Thyroid gland (tissue), 4 donors: ENCODE results near the gene EDC3. TPM values are rescaled to one million over a fixed set of nuclear protein-coding genes. Genes with fewer than 3 reads are reported as not detected.
A peak's percentile ranks its signal among the peaks of the same experiment; 100 is the strongest.
"Not testable (repeated sequence)": the region's sequence is repeated elsewhere in the genome, so short reads cannot be mapped to it uniquely, and the experiment has no call there.

Experiments used
- DNase-seq, 2 donors: peaks; one replicate each; pipeline ENCODE4 v3.0.0-alpha.2; 2019
- H3K27ac ChIP-seq, 3 donors: fragments of 200-600 bp; sonication (generic); 1 replicate in 2 of 3; 2 replicates in 1 of 3; pipeline ENCODE4 v1.5.1; 2016 to 2019; ENCODE audit warnings: mild to moderate bottlenecking in 1 of 3, moderate library complexity in 1 of 3
- H3K27me3 ChIP-seq: fragments of 200-600 bp; sonication (generic); one replicate; pipeline ENCODE4 v1.5.1; 2019
- H3K36me3 ChIP-seq, 2 donors: fragments of 200-600 bp; sonication (generic); one replicate each; pipeline ENCODE4 v1.5.1; 2016 to 2019
- H3K4me1 ChIP-seq, 2 donors: fragments of 200-600 bp; sonication (generic); one replicate each; pipeline ENCODE4 v1.5.1; 2017 to 2019
- H3K4me3 ChIP-seq, 3 donors: fragments of 200-600 bp; sonication (generic); replicated peaks in 1 of 3; 1 replicate in 2 of 3; 2 replicates in 1 of 3; pipeline ENCODE4 v1.5.1; 2016; ENCODE audit warnings: mild to moderate bottlenecking in 1 of 3
- H3K9me3 ChIP-seq: fragments of 200-600 bp; sonication (generic); one replicate; pipeline ENCODE4 v1.5.1; 2017
- CTCF ChIP-seq, 6 experiments: fragments of 200-600 bp in 3 of 6; fragments of 450-650 bp in 3 of 6; sonication (generic) in 3 of 6; IDR thresholded peaks; one replicate each; pipeline ENCODE4 v1.5.1; 2016 to 2019; ENCODE audit warnings: antibody characterized with exemption in 6 of 6, mild to moderate bottlenecking in 2 of 6, inconsistent platforms in 1 of 6, moderate library complexity in 1 of 6
- POLR2A ChIP-seq, 2 donors: fragments of 450-650 bp; IDR thresholded peaks; one replicate each; pipeline ENCODE4 v1.6.1; 2017; ENCODE audit warnings: antibody characterized with exemption in 2 of 2, mild to moderate bottlenecking in 2 of 2, moderate library complexity in 1 of 2
- WGBS, 2 donors: methylation state at CpG; one replicate each; pipeline ENCODE4 v1.1.5; 2017; 5-methylcytosine and 5-hydroxymethylcytosine counted together
- intact Hi-C: fragments of 100-400 bp; cut with DNase I; formaldehyde crosslinking; loops from one replicate; pipeline ENCODE4 v1.15.1; 2023
- total RNA-seq, 4 donors: library from RNA; depleted of rRNA; stranded (reverse); fragments of >200 nt; gene quantifications; one replicate each; pipeline ENCODE4 v1.2.3, GENCODE V29; 2016

The EDC3 gene
- 10 to 100 TPM; 16.3 to 64.7 (median 25.7) TPM for total RNA-seq

- Histone ChIP-seq H3K9me3 (no peaks in the 10 kb centered on the region), H3K4me3 (peak within 1 kb of the TSS; percentile 54 to 95 (median 72)), H3K4me1 (peaks cover 14 to 19% of the 10 kb centered on the region in 2 donors), H3K36me3 (no peaks in the 10 kb centered on the region), H3K27me3 (no peaks in the 10 kb centered on the region), H3K27ac (peak within 1 kb of the TSS; percentile 28 to 88 (median 72))
- intact Hi-C loops: loop anchor here (2.0 kb wide), 1 partner anchor 73 kb away; no protein-coding TSS in a partner anchor
- TF ChIP-seq CTCF (IDR thresholded peaks at IDR 0.05): no peak
- TF ChIP-seq POLR2A (IDR thresholded peaks at IDR 0.05): peak in 1 of 2 donors; percentile 61
- DNase-seq: peak; percentile 90 to 93
- 0 to 1% methylated on average over 28 to 42 of the region's 46 CpGs for WGBS, 2 donors
Observed at GRCh38 chr15:74695597-74696397, at the start of gene EDC3. Gene EDC3 (minus strand): TSS chr15:74696024. CDS start chr15:74675124, 20,900 bp downstream.

GRCh38 chr15:74742422-74742821 lies 46.6 kb upstream of the EDC3 start:
- Histone ChIP-seq H3K27ac (no peak overlapping the region), H3K4me3 (no peak overlapping the region), H3K9me3 (no peaks in the 10 kb centered on the region), H3K27me3 (no peaks in the 10 kb centered on the region), H3K36me3 (no peaks in the 10 kb centered on the region), H3K4me1 (no peaks in the 10 kb centered on the region)
- TF ChIP-seq CTCF (IDR thresholded peaks at IDR 0.05): no peak
- no peak for TF ChIP-seq POLR2A (IDR thresholded peaks at IDR 0.05)
- WGBS, 2 donors: 87 to 98% methylated on average over 5 of the region's 5 CpGs
- intact Hi-C loops: no loop called here
- no peak for DNase-seq

- H3K27ac ChIP-seq, H3K4me3 ChIP-seq, H3K4me1 ChIP-seq, H3K27me3 ChIP-seq, H3K9me3 ChIP-seq, H3K36me3 ChIP-seq, DNase-seq, intact Hi-C loops: not testable (repeated sequence)
- 75 to 79% methylated on average over 5 of the region's 5 CpGs for WGBS, 2 donors
Observed at GRCh38 chr15:74738239-74738638, 42.4 kb upstream of the EDC3 start.

- TF ChIP-seq CTCF (IDR thresholded peaks at IDR 0.05) (no peak), POLR2A (IDR thresholded peaks at IDR 0.05) (no peak)
- Histone ChIP-seq H3K4me1 (no peaks in the 10 kb centered on the region), H3K36me3 (no peaks in the 10 kb centered on the region), H3K27me3 (no peaks in the 10 kb centered on the region), H3K9me3 (no peaks in the 10 kb centered on the region), H3K27ac (no peak overlapping the region), H3K4me3 (no peak overlapping the region)
- DNase-seq: no peak
- WGBS, 2 donors: 90 to 95% methylated on average over 3 of the region's 3 CpGs
- intact Hi-C loops: no loop called here
Observed at GRCh38 chr15:74735305-74735704, 39.5 kb upstream of the EDC3 start.

GRCh38 chr15:74733269-74733668 lies 37.4 kb upstream of the EDC3 start:
- 89 to 97% methylated on average over 3 of the region's 3 CpGs for WGBS, 2 donors
- DNase-seq: no peak

More at GRCh38 chr15:74733269-74733668, 37.4 kb upstream of the EDC3 start:
- Histone ChIP-seq H3K4me3 (no peak overlapping the region), H3K36me3 (no peaks in the 10 kb centered on the region), H3K27ac (no peak overlapping the region), H3K9me3 (no peaks in the 10 kb centered on the region), H3K4me1 (no peaks in the 10 kb centered on the region), H3K27me3 (no peaks in the 10 kb centered on the region)
- intact Hi-C loops: no loop called here
- TF ChIP-seq CTCF (IDR thresholded peaks at IDR 0.05) (no peak), POLR2A (IDR thresholded peaks at IDR 0.05) (no peak)
